ENCODE data around the gene PTPRN2. TPM values are rescaled to one million over a fixed set of nuclear protein-coding genes. Genes with fewer than 3 reads are reported as not detected.

Gene PTPRN2
- total and polyA plus RNA-seq, 2 of the 13 experiments (the other 11 are each of a cell fraction or from before 2014, with no cell fraction given), result 2.5 to 24.2 TPM

DNA sequence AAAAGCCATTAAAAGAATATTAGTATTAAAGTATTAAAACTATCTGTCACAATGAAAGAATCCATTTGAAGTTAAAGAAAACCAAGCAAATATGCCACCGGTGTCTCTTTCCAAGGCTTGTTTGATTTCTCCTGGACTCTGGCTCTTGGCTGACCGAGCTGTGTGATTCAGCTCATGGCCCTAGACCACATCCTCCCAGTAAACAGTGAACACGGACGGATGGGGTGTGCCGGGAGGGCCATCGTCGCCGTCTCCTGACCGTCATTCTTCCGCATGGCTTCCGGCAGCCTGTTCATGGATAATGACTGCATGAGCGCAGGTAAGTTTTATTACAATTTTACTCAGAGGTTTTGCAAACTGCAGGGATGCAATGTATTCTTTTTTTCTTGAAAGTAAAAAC lies 1032.3 kb downstream of the PTPRN2 start (continued):
- TF ChIP-seq MEIS2 (CRISPR knock-in tag; IDR thresholded peaks at IDR 0.05) (peak; percentile 73; the same call in 1 of the 2 replicates), ZNF709 (CRISPR knock-in tag; IDR thresholded peaks at IDR 0.05) (peak; percentile 26; the same call in 1 of the 2 replicates), POLR2AphosphoS2 (IDR thresholded peaks at IDR 0.05; ENCODE audit: low read depth, low read length) (no peak), RCOR2 (CRISPR knock-in tag; IDR thresholded peaks at IDR 0.05) (peak; percentile 26; the same call in 1 of the 2 replicates), KDM6A (CRISPR knock-in tag; IDR thresholded peaks at IDR 0.05; ENCODE audit: low read depth) (0 out of 2 replicates have a peak, but pooled peaks have one; percentile 50), NFKBIZ (CRISPR knock-in tag; IDR thresholded peaks at IDR 0.05) (0 out of 2 replicates have a peak, but pooled peaks have one; percentile 51), ZNF746 (CRISPR knock-in tag; IDR thresholded peaks at IDR 0.05) (no peak), SP5 (CRISPR knock-in tag; IDR thresholded peaks at IDR 0.05; ENCODE audit: borderline replicate concordance, low read depth) (no peak), ZNF331 (CRISPR knock-in tag; IDR thresholded peaks at IDR 0.05) (peak; percentile 45), HNF4A (CRISPR knock-in tag; IDR thresholded peaks at IDR 0.05) (peak; percentile 74), GATAD1 (CRISPR knock-in tag; IDR thresholded peaks at IDR 0.05) (peak; percentile 46; the same call in 1 of the 2 replicates), MEF2D (CRISPR knock-in tag; IDR thresholded peaks at IDR 0.05) (peak; percentile 42; the same call in 1 of the 2 replicates), HOXA3 (CRISPR knock-in tag; IDR thresholded peaks at IDR 0.05) (peak; percentile 58; the same call in 1 of the 2 replicates), ZBTB26 (CRISPR knock-in tag; IDR thresholded peaks at IDR 0.05; ENCODE audit: borderline replicate concordance) (no peak), FOXK2 (IDR thresholded peaks at IDR 0.05) (no peak), ARNTL (CRISPR knock-in tag; IDR thresholded peaks at IDR 0.05) (peak; percentile 58; the same call in 1 of the 2 replicates), ZNF292 (CRISPR knock-in tag; IDR thresholded peaks at IDR 0.05; ENCODE audit: borderline replicate concordance, low read depth) (no peak), AGO1 (IDR thresholded peaks at IDR 0.05; ENCODE audit: low read depth, low read length, poor library complexity, severe bottlenecking) (no peak)
- TF ChIP-seq, protein P1, sequence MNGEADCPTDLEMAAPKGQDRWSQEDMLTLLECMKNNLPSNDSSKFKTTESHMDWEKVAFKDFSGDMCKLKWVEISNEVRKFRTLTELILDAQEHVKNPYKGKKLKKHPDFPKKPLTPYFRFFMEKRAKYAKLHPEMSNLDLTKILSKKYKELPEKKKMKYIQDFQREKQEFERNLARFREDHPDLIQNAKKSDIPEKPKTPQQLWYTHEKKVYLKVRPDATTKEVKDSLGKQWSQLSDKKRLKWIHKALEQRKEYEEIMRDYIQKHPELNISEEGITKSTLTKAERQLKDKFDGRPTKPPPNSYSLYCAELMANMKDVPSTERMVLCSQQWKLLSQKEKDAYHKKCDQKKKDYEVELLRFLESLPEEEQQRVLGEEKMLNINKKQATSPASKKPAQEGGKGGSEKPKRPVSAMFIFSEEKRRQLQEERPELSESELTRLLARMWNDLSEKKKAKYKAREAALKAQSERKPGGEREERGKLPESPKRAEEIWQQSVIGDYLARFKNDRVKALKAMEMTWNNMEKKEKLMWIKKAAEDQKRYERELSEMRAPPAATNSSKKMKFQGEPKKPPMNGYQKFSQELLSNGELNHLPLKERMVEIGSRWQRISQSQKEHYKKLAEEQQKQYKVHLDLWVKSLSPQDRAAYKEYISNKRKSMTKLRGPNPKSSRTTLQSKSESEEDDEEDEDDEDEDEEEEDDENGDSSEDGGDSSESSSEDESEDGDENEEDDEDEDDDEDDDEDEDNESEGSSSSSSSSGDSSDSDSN (CRISPR knock-in tag; IDR thresholded peaks at IDR 0.05), result 0 out of 2 replicates have a peak, but pooled peaks have one; percentile 33
- TF ChIP-seq, protein P2, sequence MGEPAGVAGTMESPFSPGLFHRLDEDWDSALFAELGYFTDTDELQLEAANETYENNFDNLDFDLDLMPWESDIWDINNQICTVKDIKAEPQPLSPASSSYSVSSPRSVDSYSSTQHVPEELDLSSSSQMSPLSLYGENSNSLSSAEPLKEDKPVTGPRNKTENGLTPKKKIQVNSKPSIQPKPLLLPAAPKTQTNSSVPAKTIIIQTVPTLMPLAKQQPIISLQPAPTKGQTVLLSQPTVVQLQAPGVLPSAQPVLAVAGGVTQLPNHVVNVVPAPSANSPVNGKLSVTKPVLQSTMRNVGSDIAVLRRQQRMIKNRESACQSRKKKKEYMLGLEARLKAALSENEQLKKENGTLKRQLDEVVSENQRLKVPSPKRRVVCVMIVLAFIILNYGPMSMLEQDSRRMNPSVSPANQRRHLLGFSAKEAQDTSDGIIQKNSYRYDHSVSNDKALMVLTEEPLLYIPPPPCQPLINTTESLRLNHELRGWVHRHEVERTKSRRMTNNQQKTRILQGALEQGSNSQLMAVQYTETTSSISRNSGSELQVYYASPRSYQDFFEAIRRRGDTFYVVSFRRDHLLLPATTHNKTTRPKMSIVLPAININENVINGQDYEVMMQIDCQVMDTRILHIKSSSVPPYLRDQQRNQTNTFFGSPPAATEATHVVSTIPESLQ (CRISPR knock-in tag; conservative IDR thresholded peaks at IDR 0.05), result no peak
